HepG2 (cell line): Measurements from ENCODE around the gene NRL. TPM values are rescaled to one million over a fixed set of nuclear protein-coding genes. Genes with fewer than 3 reads are reported as not detected.

Experiments
- MAZ ChIP-seq, 2 experiments: sonication (generic) in 1 of 2; formaldehyde crosslinking in 1 of 2; IDR thresholded peaks; 2 replicates each; pipeline versions ENCODE4 v1.5.0 to v1.6.1; 2012 to 2020; ENCODE audit warnings: low read depth in 2 of 2, mild to moderate bottlenecking in 2 of 2, borderline replicate concordance in 1 of 2, improper control_type of control experiment in 1 of 2, low read length in 1 of 2, missing genetic modification reagents in 1 of 2, moderate library complexity in 1 of 2
- RAD21 ChIP-seq: fragments of 450-650 bp; formaldehyde crosslinking; IDR thresholded peaks from 2 replicates; pipeline ENCODE4 v1.5.0; 2020; ENCODE audit warnings: mild to moderate bottlenecking
- SNRNP70 ChIP-seq: fragments of 200-400 bp; formaldehyde crosslinking; IDR thresholded peaks from 2 replicates; pipeline ENCODE4 v1.6.1; 2017; ENCODE audit warnings: mild to moderate bottlenecking, low read depth, low read length, moderate library complexity
- ZFY ChIP-seq: sonication (generic); formaldehyde crosslinking; IDR thresholded peaks from 2 replicates; pipeline ENCODE4 v1.4.0; 2020; ENCODE audit warnings: missing genetic modification reagents
- ZNF253 ChIP-seq: sonication (generic); formaldehyde crosslinking; IDR thresholded peaks from 2 replicates; pipeline ENCODE4 v1.8.0; 2022; ENCODE audit warnings: mild to moderate bottlenecking, missing genetic modification reagents, borderline replicate concordance
- polyA plus RNA-seq, 8 experiments: library from polyadenylated mRNA; depleted of rRNA in 3 of 8; stranded (reverse) in 7 of 8; unstranded in 1 of 8; fragments of >200 nt; fragmentation: Illumina TruSeq in 4 of 8; extraction: Trizol in 4 of 8; gene quantifications; 2 replicates each; pipeline versions ENCODE4 v1.2.1 to v1.2.3, GENCODE V29; 2011 to 2016; ENCODE audit warnings: low read depth in 4 of 8, missing spikeins in 1 of 8, mixed read lengths in 1 of 8; ENCODE audit not compliant: insufficient read depth in 1 of 8
- total RNA-seq, 5 experiments: library from RNA; depleted of rRNA; stranded (reverse); fragments of >200 nt; fragmentation: Illumina TruSeq; extraction: Trizol; gene quantifications; 2 replicates each; pipeline ENCODE4 v1.2.3, GENCODE V29; 2016; ENCODE audit warnings: low read depth in 1 of 5
- TF ChIP-seq, protein P1 (sequence below): sonication (generic); formaldehyde crosslinking; IDR thresholded peaks from 2 replicates; pipeline ENCODE4 v1.5.0; 2020; ENCODE audit warnings: missing genetic modification reagents
- TF ChIP-seq, protein P2 (sequence below): sonication (generic); formaldehyde crosslinking; IDR thresholded peaks from 2 replicates; pipeline ENCODE4 v1.8.1; 2022; ENCODE audit warnings: mild to moderate bottlenecking, missing genetic modification reagents
- TF ChIP-seq, protein P3 (sequence below): sonication (generic); formaldehyde crosslinking; IDR thresholded peaks from 2 replicates; pipeline ENCODE4 v1.4.0; 2020; ENCODE audit warnings: mild to moderate bottlenecking, missing genetic modification reagents
- TF ChIP-seq, protein P4 (sequence below): sonication (generic); formaldehyde crosslinking; IDR thresholded peaks from one replicate; pipeline ENCODE4 v1.5.1; 2020; ENCODE audit warnings: mild to moderate bottlenecking, missing genetic modification reagents; ENCODE audit errors: not compliant biosample characterization
- TF ChIP-seq, protein P5 (sequence below): sonication (generic); formaldehyde crosslinking; IDR thresholded peaks from 2 replicates; pipeline ENCODE4 v1.4.0; 2020; ENCODE audit warnings: missing genetic modification reagents

NRL gene
- total and polyA plus RNA-seq, 2 of the 13 experiments (the other 11 are each of a cell fraction or from before 2014, with no cell fraction given): 2.5 to 4.7 TPM

DNA sequence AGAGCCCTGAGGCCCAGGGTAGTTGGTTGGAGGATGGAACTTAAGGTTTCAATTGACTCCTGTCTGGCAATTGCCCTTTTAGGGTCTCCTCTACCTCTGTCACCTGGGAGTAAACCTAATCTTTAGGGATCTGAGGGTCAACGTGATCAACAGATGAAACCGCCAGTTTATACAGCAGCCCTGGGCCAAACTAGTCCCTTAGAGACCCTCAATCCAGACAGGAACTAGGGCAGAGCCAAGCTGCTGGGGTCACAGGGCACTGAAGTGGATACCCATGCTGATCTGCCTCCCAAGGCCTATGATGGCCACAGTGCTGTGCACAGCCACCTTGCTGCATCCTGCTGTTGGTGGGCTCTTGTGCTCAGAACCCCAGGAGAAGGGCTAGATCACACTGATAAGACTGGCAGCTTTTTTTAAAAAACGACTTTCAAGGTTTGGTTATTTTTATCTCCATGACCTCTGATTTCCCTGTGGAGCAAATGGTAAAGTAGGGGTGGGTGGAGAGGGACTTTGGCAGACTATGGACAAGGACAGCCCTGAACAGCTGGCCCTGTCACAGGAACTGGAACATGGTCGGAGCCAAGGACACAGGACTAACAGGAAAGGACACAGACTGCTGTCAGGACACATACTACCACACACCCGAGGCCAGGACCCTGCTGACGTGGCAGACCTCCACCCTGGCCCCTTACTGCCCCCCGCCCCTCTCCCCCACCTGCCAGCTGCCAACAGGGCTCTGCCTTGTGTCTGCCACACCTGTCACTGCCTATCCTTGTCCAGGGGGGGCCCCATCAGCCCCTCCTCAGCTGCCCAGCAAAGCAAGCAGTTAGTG, 16.2 kb upstream of the NRL start (continued):
- TF ChIP-seq, protein P1, sequence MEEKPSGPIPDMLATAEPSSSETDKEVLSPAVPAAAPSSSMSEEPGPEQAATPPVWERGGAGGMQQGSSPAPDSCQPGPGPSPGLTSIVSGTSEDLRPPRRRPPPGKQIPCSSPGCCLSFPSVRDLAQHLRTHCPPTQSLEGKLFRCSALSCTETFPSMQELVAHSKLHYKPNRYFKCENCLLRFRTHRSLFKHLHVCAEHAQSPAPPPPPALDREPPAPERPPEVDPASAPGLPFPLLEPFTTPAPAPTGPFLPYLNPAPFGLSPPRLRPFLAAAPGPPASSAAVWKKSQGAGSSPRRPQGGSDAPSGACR (CRISPR knock-in tag): peak; percentile 86; the same call in 1 of the 2 replicates
- TF ChIP-seq, protein P2, sequence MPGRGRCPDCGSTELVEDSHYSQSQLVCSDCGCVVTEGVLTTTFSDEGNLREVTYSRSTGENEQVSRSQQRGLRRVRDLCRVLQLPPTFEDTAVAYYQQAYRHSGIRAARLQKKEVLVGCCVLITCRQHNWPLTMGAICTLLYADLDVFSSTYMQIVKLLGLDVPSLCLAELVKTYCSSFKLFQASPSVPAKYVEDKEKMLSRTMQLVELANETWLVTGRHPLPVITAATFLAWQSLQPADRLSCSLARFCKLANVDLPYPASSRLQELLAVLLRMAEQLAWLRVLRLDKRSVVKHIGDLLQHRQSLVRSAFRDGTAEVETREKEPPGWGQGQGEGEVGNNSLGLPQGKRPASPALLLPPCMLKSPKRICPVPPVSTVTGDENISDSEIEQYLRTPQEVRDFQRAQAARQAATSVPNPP (CRISPR knock-in tag): peak; percentile 27; the same call in 1 of the 2 replicates
- TF ChIP-seq MAZ (IDR thresholded peaks at IDR 0.05; ENCODE audit: borderline replicate concordance, low read depth, low read length) (no peak), MAZ (CRISPR knock-in tag; IDR thresholded peaks at IDR 0.05; ENCODE audit: low read depth) (peak; percentile 47; the same call in 1 of the 2 replicates), ZFY (CRISPR knock-in tag) (peak; percentile 53; the same call in 1 of the 2 replicates), RAD21 (CRISPR knock-in tag) (no peak), SNRNP70 (no peak), ZNF253 (CRISPR knock-in tag) (no peak)
- TF ChIP-seq, protein P3, sequence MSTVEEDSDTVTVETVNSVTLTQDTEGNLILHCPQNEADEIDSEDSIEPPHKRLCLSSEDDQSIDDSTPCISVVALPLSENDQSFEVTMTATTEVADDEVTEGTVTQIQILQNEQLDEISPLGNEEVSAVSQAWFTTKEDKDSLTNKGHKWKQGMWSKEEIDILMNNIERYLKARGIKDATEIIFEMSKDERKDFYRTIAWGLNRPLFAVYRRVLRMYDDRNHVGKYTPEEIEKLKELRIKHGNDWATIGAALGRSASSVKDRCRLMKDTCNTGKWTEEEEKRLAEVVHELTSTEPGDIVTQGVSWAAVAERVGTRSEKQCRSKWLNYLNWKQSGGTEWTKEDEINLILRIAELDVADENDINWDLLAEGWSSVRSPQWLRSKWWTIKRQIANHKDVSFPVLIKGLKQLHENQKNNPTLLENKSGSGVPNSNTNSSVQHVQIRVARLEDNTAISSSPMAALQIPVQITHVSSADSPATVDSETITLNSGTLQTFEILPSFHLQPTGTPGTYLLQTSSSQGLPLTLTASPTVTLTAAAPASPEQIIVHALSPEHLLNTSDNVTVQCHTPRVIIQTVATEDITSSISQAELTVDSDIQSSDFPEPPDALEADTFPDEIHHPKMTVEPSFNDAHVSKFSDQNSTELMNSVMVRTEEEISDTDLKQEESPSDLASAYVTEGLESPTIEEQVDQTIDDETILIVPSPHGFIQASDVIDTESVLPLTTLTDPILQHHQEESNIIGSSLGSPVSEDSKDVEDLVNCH (CRISPR knock-in tag): no peak
- TF ChIP-seq, protein P4, sequence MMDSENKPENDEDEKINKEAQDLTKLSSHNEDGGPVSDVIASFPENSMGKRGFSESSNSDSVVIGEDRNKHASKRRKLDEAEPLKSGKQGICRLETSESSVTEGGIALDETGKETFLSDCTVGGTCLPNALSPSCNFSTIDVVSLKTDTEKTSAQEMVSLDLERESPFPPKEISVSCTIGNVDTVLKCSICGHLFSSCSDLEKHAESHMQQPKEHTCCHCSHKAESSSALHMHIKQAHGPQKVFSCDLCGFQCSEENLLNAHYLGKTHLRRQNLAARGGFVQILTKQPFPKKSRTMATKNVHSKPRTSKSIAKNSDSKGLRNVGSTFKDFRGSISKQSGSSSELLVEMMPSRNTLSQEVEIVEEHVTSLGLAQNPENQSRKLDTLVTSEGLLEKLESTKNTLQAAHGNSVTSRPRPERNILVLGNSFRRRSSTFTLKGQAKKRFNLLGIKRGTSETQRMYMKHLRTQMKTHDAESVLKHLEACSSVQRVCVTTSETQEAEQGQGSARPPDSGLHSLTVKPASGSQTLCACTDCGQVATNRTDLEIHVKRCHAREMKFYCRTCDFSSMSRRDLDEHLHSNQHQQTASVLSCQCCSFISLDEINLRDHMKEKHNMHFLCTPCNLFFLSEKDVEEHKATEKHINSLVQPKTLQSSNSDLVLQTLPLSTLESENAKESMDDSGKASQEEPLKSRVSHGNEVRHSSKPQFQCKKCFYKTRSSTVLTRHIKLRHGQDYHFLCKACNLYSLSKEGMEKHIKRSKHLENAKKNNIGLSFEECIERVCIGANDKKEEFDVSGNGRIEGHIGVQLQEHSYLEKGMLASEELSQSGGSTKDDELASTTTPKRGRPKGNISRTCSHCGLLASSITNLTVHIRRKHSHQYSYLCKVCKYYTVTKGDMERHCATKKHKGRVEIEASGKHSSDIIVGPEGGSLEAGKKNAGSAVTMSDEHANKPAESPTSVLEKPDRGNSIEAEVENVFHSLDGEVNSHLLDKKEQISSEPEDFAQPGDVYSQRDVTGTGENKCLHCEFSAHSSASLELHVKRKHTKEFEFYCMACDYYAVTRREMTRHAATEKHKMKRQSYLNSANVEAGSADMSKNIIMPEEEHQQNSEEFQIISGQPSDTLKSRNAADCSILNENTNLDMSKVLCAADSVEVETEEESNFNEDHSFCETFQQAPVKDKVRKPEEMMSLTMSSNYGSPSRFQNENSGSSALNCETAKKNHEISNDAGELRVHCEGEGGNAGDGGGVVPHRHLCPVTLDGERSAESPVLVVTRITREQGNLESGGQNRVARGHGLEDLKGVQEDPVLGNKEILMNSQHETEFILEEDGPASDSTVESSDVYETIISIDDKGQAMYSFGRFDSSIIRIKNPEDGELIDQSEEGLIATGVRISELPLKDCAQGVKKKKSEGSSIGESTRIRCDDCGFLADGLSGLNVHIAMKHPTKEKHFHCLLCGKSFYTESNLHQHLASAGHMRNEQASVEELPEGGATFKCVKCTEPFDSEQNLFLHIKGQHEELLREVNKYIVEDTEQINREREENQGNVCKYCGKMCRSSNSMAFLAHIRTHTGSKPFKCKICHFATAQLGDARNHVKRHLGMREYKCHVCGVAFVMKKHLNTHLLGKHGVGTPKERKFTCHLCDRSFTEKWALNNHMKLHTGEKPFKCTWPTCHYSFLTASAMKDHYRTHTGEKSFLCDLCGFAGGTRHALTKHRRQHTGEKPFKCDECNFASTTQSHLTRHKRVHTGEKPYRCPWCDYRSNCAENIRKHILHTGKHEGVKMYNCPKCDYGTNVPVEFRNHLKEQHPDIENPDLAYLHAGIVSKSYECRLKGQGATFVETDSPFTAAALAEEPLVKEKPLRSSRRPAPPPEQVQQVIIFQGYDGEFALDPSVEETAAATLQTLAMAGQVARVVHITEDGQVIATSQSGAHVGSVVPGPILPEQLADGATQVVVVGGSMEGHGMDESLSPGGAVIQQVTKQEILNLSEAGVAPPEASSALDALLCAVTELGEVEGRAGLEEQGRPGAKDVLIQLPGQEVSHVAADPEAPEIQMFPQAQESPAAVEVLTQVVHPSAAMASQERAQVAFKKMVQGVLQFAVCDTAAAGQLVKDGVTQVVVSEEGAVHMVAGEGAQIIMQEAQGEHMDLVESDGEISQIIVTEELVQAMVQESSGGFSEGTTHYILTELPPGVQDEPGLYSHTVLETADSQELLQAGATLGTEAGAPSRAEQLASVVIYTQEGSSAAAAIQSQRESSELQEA: peak; percentile 63
- TF ChIP-seq, protein P5, sequence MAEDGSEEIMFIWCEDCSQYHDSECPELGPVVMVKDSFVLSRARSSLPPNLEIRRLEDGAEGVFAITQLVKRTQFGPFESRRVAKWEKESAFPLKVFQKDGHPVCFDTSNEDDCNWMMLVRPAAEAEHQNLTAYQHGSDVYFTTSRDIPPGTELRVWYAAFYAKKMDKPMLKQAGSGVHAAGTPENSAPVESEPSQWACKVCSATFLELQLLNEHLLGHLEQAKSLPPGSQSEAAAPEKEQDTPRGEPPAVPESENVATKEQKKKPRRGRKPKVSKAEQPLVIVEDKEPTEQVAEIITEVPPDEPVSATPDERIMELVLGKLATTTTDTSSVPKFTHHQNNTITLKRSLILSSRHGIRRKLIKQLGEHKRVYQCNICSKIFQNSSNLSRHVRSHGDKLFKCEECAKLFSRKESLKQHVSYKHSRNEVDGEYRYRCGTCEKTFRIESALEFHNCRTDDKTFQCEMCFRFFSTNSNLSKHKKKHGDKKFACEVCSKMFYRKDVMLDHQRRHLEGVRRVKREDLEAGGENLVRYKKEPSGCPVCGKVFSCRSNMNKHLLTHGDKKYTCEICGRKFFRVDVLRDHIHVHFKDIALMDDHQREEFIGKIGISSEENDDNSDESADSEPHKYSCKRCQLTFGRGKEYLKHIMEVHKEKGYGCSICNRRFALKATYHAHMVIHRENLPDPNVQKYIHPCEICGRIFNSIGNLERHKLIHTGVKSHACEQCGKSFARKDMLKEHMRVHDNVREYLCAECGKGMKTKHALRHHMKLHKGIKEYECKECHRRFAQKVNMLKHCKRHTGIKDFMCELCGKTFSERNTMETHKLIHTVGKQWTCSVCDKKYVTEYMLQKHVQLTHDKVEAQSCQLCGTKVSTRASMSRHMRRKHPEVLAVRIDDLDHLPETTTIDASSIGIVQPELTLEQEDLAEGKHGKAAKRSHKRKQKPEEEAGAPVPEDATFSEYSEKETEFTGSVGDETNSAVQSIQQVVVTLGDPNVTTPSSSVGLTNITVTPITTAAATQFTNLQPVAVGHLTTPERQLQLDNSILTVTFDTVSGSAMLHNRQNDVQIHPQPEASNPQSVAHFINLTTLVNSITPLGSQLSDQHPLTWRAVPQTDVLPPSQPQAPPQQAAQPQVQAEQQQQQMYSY (CRISPR knock-in tag): no peak
